ENCODE data around the gene HEATR5A. TPM values are rescaled to one million over a fixed set of nuclear protein-coding genes. Genes with fewer than 3 reads are reported as not detected.

The HEATR5A gene
- polyA plus RNA-seq, 1 donor (not counting 4 experiments of a cell fraction or from before 2014, with no cell fraction given) = 16.7 TPM

- H4K20me1 ChIP-seq (ENCODE audit: control insufficient read depth, extremely low read depth, insufficient read depth, low read length) = no peaks in the 10 kb centered on the region
- peaks cover 34% of the 10 kb centered on the region for H3K79me2 ChIP-seq (ENCODE audit: control insufficient read depth, insufficient read depth, low read length)
- FAIRE-seq = no peak
- dilution Hi-C loops (cut with MboI; ENCODE audit: extremely low pct_ligation_motif_present, low sequenced_read_pairs) = no loop called here
- peak overlapping the region; percentile 92 for H3K4me2 ChIP-seq (ENCODE audit: control insufficient read depth, extremely low read depth, insufficient read depth, low read depth, low read length)
- no peaks in the 10 kb centered on the region for H3K9me3 ChIP-seq (ENCODE audit: control insufficient read depth, low read depth, low read length)
- no peaks in the 10 kb centered on the region for H3K27me3 ChIP-seq (ENCODE audit: control insufficient read depth, extremely low read depth, insufficient read depth, low read length)
- TF ChIP-seq EZH2 (IDR thresholded peaks at IDR 0.05; ENCODE audit: low read length) (no peak), CTCF (optimal IDR thresholded peaks at IDR 0.05 in 1 of 3, IDR thresholded peaks at IDR 0.05 in 1 of 3, conservative IDR thresholded peaks at IDR 0.05 in 1 of 3; ENCODE audit: extremely low read depth in 1 of 3, insufficient read depth in 2 of 3, low read length in 3 of 3) (no peak)
- no peaks in the 10 kb centered on the region for H3K36me3 ChIP-seq (ENCODE audit: control insufficient read depth in 2 of 2, extremely low read depth in 1 of 2, insufficient read depth in 2 of 2, low read length in 2 of 2)
- no peaks in the 10 kb centered on the region for H3K9me1 ChIP-seq (ENCODE audit: control insufficient read depth, extremely low read depth, insufficient read depth, low read length)
- no peak overlapping the region for H3K27ac ChIP-seq (ENCODE audit: control insufficient read depth, insufficient read depth, low read length)
- H3K4me3 ChIP-seq (ENCODE audit: control insufficient read depth in 2 of 3, extremely low read depth in 1 of 3, insufficient read depth in 2 of 3, low read depth in 1 of 3, low read length in 3 of 3) = no peak overlapping the region
- H3K4me1 ChIP-seq (ENCODE audit: control insufficient read depth, extremely low read depth, insufficient read depth, low read length) = peaks cover 22% of the 10 kb centered on the region
- no peak for DNase-seq (ENCODE audit: low read depth, low spot score)
- no peak overlapping the region for H3K9ac ChIP-seq (ENCODE audit: control insufficient read depth, extremely low read depth, insufficient read depth, low read length)
- no peak overlapping the region for H2AFZ ChIP-seq (ENCODE audit: control insufficient read depth, low read length)
Measured at GRCh38 chr14:31418440-31418839, 1.9 kb downstream of the HEATR5A start.

DNA sequence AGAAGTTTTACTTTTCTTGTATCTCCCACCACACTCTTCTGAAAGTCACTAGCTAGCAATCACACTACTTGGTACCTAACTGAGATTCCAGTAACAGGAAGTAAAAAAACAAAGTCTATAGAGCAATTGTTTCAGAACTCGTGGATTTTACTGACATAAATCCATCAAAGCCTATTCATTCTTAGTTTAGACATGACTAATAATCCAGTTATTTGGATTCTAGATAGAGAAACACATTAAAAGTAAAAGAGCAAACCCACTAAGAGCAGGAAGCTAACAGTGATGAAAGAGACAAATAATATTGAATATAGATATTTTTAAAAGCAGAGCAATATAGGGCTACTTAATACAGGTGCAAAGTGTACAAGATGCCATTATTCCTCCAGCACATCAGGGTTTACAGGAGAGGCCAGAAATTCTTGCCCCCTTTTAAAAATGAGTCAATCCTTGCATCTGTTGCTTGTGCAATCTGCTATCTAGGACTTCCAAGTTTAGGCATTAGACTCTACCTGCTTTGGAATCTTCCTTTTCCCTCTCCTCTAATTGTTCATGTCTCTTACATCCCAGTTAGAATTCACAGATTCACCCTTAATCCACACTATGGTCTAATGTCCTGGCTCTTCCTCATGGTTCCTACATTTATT is 6.0 kb downstream of the HEATR5A start:
- H3K4me3 ChIP-seq (ENCODE audit: control insufficient read depth in 2 of 3, extremely low read depth in 1 of 3, insufficient read depth in 2 of 3, low read depth in 1 of 3, low read length in 3 of 3) = no peak overlapping the region
- no peak overlapping the region for H3K27ac ChIP-seq (ENCODE audit: control insufficient read depth, insufficient read depth, low read length)
- FAIRE-seq (no peak), DNase-seq (ENCODE audit: low read depth, low spot score) (no peak)
- no peak overlapping the region for H2AFZ ChIP-seq (ENCODE audit: control insufficient read depth, low read length)
- peaks cover 15% of the 10 kb centered on the region for H3K4me1 ChIP-seq (ENCODE audit: control insufficient read depth, extremely low read depth, insufficient read depth, low read length)
- TF ChIP-seq EZH2 (IDR thresholded peaks at IDR 0.05; ENCODE audit: low read length) = no peak
- no peak for TF ChIP-seq CTCF (optimal IDR thresholded peaks at IDR 0.05 in 1 of 3, IDR thresholded peaks at IDR 0.05 in 1 of 3, conservative IDR thresholded peaks at IDR 0.05 in 1 of 3; ENCODE audit: extremely low read depth in 1 of 3, insufficient read depth in 2 of 3, low read length in 3 of 3)
- H3K9me1 ChIP-seq (ENCODE audit: control insufficient read depth, extremely low read depth, insufficient read depth, low read length) = no peaks in the 10 kb centered on the region
- H3K9ac ChIP-seq (ENCODE audit: control insufficient read depth, extremely low read depth, insufficient read depth, low read length) = no peak overlapping the region
- no peaks in the 10 kb centered on the region for H3K36me3 ChIP-seq (ENCODE audit: control insufficient read depth in 2 of 2, extremely low read depth in 1 of 2, insufficient read depth in 2 of 2, low read length in 2 of 2)
- H3K4me2 ChIP-seq (ENCODE audit: control insufficient read depth, extremely low read depth, insufficient read depth, low read depth, low read length) = peak overlapping the region; percentile 27
- H4K20me1 ChIP-seq (ENCODE audit: control insufficient read depth, extremely low read depth, insufficient read depth, low read length) = no peaks in the 10 kb centered on the region
- dilution Hi-C loops (cut with MboI; ENCODE audit: extremely low pct_ligation_motif_present, low sequenced_read_pairs) = no loop called here
- H3K27me3 ChIP-seq (ENCODE audit: control insufficient read depth, extremely low read depth, insufficient read depth, low read length) = no peaks in the 10 kb centered on the region
- no peaks in the 10 kb centered on the region for H3K9me3 ChIP-seq (ENCODE audit: control insufficient read depth, low read depth, low read length)
- H3K79me2 ChIP-seq (ENCODE audit: control insufficient read depth, insufficient read depth, low read length) = peaks cover 28% of the 10 kb centered on the region

All from keratinocyte (primary cell).